Mammary epithelial cell (primary cell): ENCODE measurements around the gene CSNK1G2.

Source experiments
- CTCF ChIP-seq, 2 donors: IDR thresholded peaks in 1 of 2; conservative IDR thresholded peaks in 1 of 2; 2 replicates each; pipeline ENCODE4 v1.5.1; 2011 to 2012; ENCODE audit warnings: inconsistent platforms in 2 of 2, low read length in 2 of 2, mild to moderate bottlenecking in 2 of 2, control low read depth in 1 of 2, low read depth in 1 of 2; ENCODE audit not compliant: insufficient read depth in 1 of 2; ENCODE audit errors: extremely low read depth in 1 of 2
- EZH2 ChIP-seq: IDR thresholded peaks from 2 replicates; pipeline ENCODE4 v1.6.1; 2012; ENCODE audit warnings: low read length, inconsistent platforms, borderline replicate concordance

GRCh38 chr19:2027361-2027760, 86.4 kb downstream of the CSNK1G2 start:
- no peak for TF ChIP-seq CTCF (conservative IDR thresholded peaks at IDR 0.05 in 1 of 2, IDR thresholded peaks at IDR 0.05 in 1 of 2; ENCODE audit: extremely low read depth in 1 of 2, insufficient read depth in 1 of 2, low read depth in 1 of 2, low read length in 2 of 2)
- TF ChIP-seq EZH2, result no peak
